HCT116 (cell line): ENCODE measurements around the gene PHLDB3.

ENCODE experiments used
- EGR1 ChIP-seq: IDR thresholded peaks from 2 replicates; pipeline ENCODE4 v1.6.1; 2012; ENCODE audit warnings: low read depth
- EZH2 ChIP-seq: fragments of 200-600 bp; sonication (generic); IDR thresholded peaks from 2 replicates; pipeline ENCODE4 v1.6.1; 2017; ENCODE audit warnings: antibody characterized with exemption, mixed run types
- EZH2phosphoT487 ChIP-seq: fragments of 200-600 bp; IDR thresholded peaks from 2 replicates; pipeline ENCODE4 v1.6.1; 2018; ENCODE audit warnings: antibody characterized with exemption, borderline replicate concordance
- REST ChIP-seq: IDR thresholded peaks from 2 replicates; pipeline ENCODE4 v1.6.1; 2012; ENCODE audit warnings: low read depth
- TF ChIP-seq, protein P1 (sequence below), 3 experiments: fragments of 200-600 bp in 1 of 3; sonication (generic) in 1 of 3; IDR thresholded peaks in 2 of 3; conservative IDR thresholded peaks in 1 of 3; 2 replicates each; pipeline ENCODE4 v1.5.1; 2012 to 2017; ENCODE audit warnings: low read depth in 2 of 3, low read length in 2 of 3, antibody characterized with exemption in 1 of 3, borderline replicate concordance in 1 of 3, control low read depth in 1 of 3, mild to moderate bottlenecking in 1 of 3, mixed read lengths in 1 of 3, mixed run types in 1 of 3, moderate library complexity in 1 of 3; ENCODE audit not compliant: insufficient read depth in 1 of 3

- no peak for TF ChIP-seq EZH2
- no peak for TF ChIP-seq EZH2phosphoT487
- TF ChIP-seq, protein P1, sequence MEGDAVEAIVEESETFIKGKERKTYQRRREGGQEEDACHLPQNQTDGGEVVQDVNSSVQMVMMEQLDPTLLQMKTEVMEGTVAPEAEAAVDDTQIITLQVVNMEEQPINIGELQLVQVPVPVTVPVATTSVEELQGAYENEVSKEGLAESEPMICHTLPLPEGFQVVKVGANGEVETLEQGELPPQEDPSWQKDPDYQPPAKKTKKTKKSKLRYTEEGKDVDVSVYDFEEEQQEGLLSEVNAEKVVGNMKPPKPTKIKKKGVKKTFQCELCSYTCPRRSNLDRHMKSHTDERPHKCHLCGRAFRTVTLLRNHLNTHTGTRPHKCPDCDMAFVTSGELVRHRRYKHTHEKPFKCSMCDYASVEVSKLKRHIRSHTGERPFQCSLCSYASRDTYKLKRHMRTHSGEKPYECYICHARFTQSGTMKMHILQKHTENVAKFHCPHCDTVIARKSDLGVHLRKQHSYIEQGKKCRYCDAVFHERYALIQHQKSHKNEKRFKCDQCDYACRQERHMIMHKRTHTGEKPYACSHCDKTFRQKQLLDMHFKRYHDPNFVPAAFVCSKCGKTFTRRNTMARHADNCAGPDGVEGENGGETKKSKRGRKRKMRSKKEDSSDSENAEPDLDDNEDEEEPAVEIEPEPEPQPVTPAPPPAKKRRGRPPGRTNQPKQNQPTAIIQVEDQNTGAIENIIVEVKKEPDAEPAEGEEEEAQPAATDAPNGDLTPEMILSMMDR (IDR thresholded peaks at IDR 0.05 in 2 of 3, conservative IDR thresholded peaks at IDR 0.05 in 1 of 3; ENCODE audit: borderline replicate concordance in 1 of 3, insufficient read depth in 1 of 3, low read depth in 2 of 3, low read length in 2 of 3), result no peak
- no peak for TF ChIP-seq EGR1
- TF ChIP-seq REST, result no peak
Observed at GRCh38 chr19:43552616-43553015, 48.1 kb upstream of the PHLDB3 start.
